SK-N-SH (cell line): ENCODE results near the gene STXBP1. TPM values are rescaled to one million over a fixed set of nuclear protein-coding genes. Genes with fewer than 3 reads are reported as not detected.

Experiments used
- CTCF ChIA-PET: fragments of 300-600, 350-600 bp; formaldehyde crosslinking; extraction: SDS; loops from one replicate; lab custom pipeline; 2021; lab: Yijun Ruan, JAX
- POLR2A ChIA-PET: fragments of 350-600 bp; sonication (Branson Sonifier 250); formaldehyde crosslinking; extraction: SDS; loops from one replicate; lab custom pipeline; 2020; ENCODE audit warnings: antibody characterized with exemption, inconsistent platforms; lab: Yijun Ruan, JAX
- DNase-seq: peaks from one replicate; pipeline ENCODE4 v3.0.0; 2012
- H2AFZ ChIP-seq: fragments of 200-600 bp; sonication (generic); 2 replicates; pipeline ENCODE4 v1.8.1; 2016; ENCODE audit warnings: antibody characterized with exemption, mild to moderate bottlenecking, low read depth
- H3F3A ChIP-seq: fragments of 200-600 bp; sonication (generic); replicated peaks from 2 replicates; pipeline ENCODE3; 2016; ENCODE audit warnings: antibody characterized with exemption, mild to moderate bottlenecking; ENCODE audit not compliant: insufficient read depth
- H3K27ac ChIP-seq, 2 experiments: fragments of 200-500 bp in 1 of 2; fragments of 200-600 bp in 1 of 2; sonication (Bioruptor generic) in 1 of 2; sonication (generic), shearing (Covaris generic) in 1 of 2; 2 replicates each; pipeline versions ENCODE4 v1.5.1 to v1.6.1; 2014 to 2016; ENCODE audit warnings: low read depth in 2 of 2, inconsistent platforms in 1 of 2, low read length in 1 of 2, mild to moderate bottlenecking in 1 of 2, mixed read lengths in 1 of 2
- H3K27me3 ChIP-seq: fragments of 200-600 bp; sonication (generic), shearing (Covaris generic); 2 replicates; pipeline ENCODE4 v1.6.1; 2016; ENCODE audit warnings: mixed run types; ENCODE audit not compliant: insufficient read depth
- H3K36me3 ChIP-seq, 2 experiments: fragments of 200-500 bp in 1 of 2; fragments of 200-600 bp in 1 of 2; sonication (Bioruptor generic) in 1 of 2; sonication (generic) in 1 of 2; replicated peaks in 1 of 2; 2 replicates each; pipeline versions ENCODE3 to v1.5.1; 2014 to 2016; ENCODE audit warnings: low read length in 1 of 2, mild to moderate bottlenecking in 1 of 2; ENCODE audit not compliant: insufficient read depth in 2 of 2, control insufficient read depth in 1 of 2
- H3K4me1 ChIP-seq, 2 experiments: fragments of 200-500 bp in 1 of 2; fragments of 200-600 bp in 1 of 2; sonication (Bioruptor generic) in 1 of 2; sonication (generic), shearing (Covaris generic) in 1 of 2; 2 replicates each; pipeline versions ENCODE4 v1.5.1 to v1.6.1; 2014 to 2016; ENCODE audit warnings: low read depth in 1 of 2, low read length in 1 of 2, mixed run types in 1 of 2; ENCODE audit not compliant: insufficient read depth in 2 of 2, control insufficient read depth in 1 of 2
- H3K4me2 ChIP-seq: fragments of 200-600 bp; sonication (generic), shearing (Covaris generic); 2 replicates; pipeline ENCODE4 v1.6.1; 2017; ENCODE audit warnings: mixed run types
- H3K4me3 ChIP-seq, 2 experiments: fragments of 200-500 bp in 1 of 2; fragments of 200-600 bp in 1 of 2; sonication (Bioruptor generic) in 1 of 2; sonication (generic), shearing (Covaris generic) in 1 of 2; 2 replicates each; pipeline versions ENCODE4 v1.5.1 to v1.8.1; 2014 to 2016; ENCODE audit warnings: low read depth in 2 of 2, inconsistent platforms in 1 of 2, low read length in 1 of 2, mild to moderate bottlenecking in 1 of 2, mixed read lengths in 1 of 2, moderate library complexity in 1 of 2
- H3K79me2 ChIP-seq: fragments of 200-600 bp; sonication (generic); 2 replicates; pipeline ENCODE4 v1.8.1; 2017; ENCODE audit warnings: mild to moderate bottlenecking; ENCODE audit not compliant: insufficient read depth
- H3K9ac ChIP-seq: fragments of 200-600 bp; sonication (generic); 2 replicates; pipeline ENCODE4 v1.6.1; 2017; ENCODE audit warnings: mixed run types
- H3K9me2 ChIP-seq: fragments of 200-600 bp; sonication (generic); 2 replicates; pipeline ENCODE4 v1.6.1; 2017; ENCODE audit warnings: mixed run types
- H3K9me3 ChIP-seq: fragments of 200-600 bp; sonication (generic); 2 replicates; pipeline ENCODE4 v1.6.1; 2017; ENCODE audit warnings: mixed run types, mild to moderate bottlenecking, moderate library complexity
- H4K20me1 ChIP-seq: fragments of 200-600 bp; sonication (generic); 2 replicates; pipeline ENCODE4 v1.6.1; 2017; ENCODE audit warnings: mild to moderate bottlenecking, mixed run types; ENCODE audit not compliant: insufficient read depth
- ELF1 ChIP-seq: IDR thresholded peaks from 2 replicates; pipeline ENCODE4 v1.4.0; 2012
- EP300 ChIP-seq, 2 experiments: IDR thresholded peaks; 2 replicates each; pipeline versions ENCODE4 v1.4.0 to v1.6.1; 2012; ENCODE audit warnings: borderline replicate concordance in 1 of 2, low read depth in 1 of 2, low read length in 1 of 2
- EZH2phosphoT487 ChIP-seq: fragments of 200-600 bp; sonication (generic); IDR thresholded peaks from 2 replicates; pipeline ENCODE4 v1.6.1; 2017; ENCODE audit warnings: low read depth, mixed run types, mild to moderate bottlenecking, antibody characterized with exemption, moderate library complexity, borderline replicate concordance
- MEF2A ChIP-seq: IDR thresholded peaks from 2 replicates; pipeline ENCODE4 v1.4.0; 2012; ENCODE audit warnings: low read depth, borderline replicate concordance
- RXRA ChIP-seq: IDR thresholded peaks from 2 replicates; pipeline ENCODE4 v1.4.0; 2012; ENCODE audit warnings: low read depth, mild to moderate bottlenecking, borderline replicate concordance
- SIN3A ChIP-seq: IDR thresholded peaks from 2 replicates; pipeline ENCODE4 v1.6.1; 2012; ENCODE audit warnings: low read depth, mild to moderate bottlenecking, low read length, moderate library complexity, borderline replicate concordance
- SMC3 ChIP-seq: IDR thresholded peaks from 2 replicates; pipeline ENCODE4 v1.6.1; 2012; ENCODE audit warnings: low read depth, low read length, improper control_type of control experiment
- TAF1 ChIP-seq: IDR thresholded peaks from 2 replicates; pipeline ENCODE4 v1.6.1; 2012; ENCODE audit warnings: low read depth, mild to moderate bottlenecking, low read length, moderate library complexity, borderline replicate concordance
- WGBS: methylation state at CpG from one replicate; pipeline ENCODE4 v1.1.6; 2017; ENCODE audit warnings: low lambda C conversion rate; 5-methylcytosine and 5-hydroxymethylcytosine counted together
- polyA plus RNA-seq, 3 experiments: library from polyadenylated mRNA; depleted of rRNA; stranded (reverse); fragments of >200 nt; gene quantifications; 2 replicates each; pipeline ENCODE4 v1.2.3, GENCODE V29; 2012
- TF ChIP-seq, protein P1 (sequence below): IDR thresholded peaks from 2 replicates; pipeline ENCODE4 v1.6.1; 2012; ENCODE audit warnings: mild to moderate bottlenecking, low read depth, low read length, moderate library complexity
- TF ChIP-seq, protein P2 (sequence below): fragments of 200-600 bp; sonication (generic); IDR thresholded peaks from 2 replicates; pipeline ENCODE4 v1.6.1; 2017; ENCODE audit warnings: antibody characterized with exemption, mild to moderate bottlenecking, moderate library complexity
- TF ChIP-seq, protein P3 (sequence below): fragments of 150-350 bp; IDR thresholded peaks from 2 replicates; pipeline ENCODE4 v1.6.1; 2016; ENCODE audit warnings: mild to moderate bottlenecking, low read depth, low read length
- TF ChIP-seq, protein P4 (sequence below): fragments of 150-350 bp; IDR thresholded peaks from 2 replicates; pipeline ENCODE4 v1.6.1; 2017; ENCODE audit warnings: antibody characterized with exemption, low read length, low read depth, borderline replicate concordance

STXBP1 gene
- polyA plus RNA-seq, 1 of the 3 experiments (the other 2 are of a cell fraction): 44.3 TPM

DNA sequence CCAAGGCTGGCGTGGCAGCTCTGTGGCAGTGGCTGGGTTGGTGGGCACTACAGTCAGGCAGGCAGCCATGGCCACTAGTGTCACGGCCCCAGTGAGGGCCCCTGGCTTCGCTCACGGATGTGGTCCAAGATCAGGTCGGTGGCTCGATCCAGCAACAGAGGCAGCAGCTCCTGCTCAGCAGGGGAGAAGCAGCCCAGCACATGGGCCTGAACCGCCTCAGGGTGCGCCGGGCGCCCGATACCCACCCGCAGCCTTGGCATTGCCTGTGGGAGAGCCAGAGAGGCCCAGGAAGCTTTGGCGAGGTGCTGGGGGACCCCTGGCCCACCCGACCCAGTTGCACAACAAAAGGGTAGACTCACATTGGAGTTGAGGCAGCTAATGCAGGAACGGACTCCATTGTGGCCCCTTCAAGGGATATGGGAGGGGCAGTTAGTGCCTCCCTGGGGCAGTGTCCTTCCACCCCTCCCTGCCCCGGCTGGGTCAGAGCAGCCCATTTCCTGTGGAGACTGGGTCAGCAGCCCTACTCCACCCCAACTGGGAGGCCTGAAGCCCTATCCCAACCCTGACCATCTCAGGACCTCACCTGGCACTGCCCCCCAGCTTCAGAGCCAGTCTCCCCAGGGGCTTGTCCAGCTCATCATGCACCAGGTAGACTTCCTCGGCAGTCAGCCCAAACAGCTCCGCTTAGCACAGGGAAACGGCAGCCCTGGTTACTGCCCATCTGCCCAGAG, 102.1 kb downstream of the STXBP1 start:
- H3K4me1 ChIP-seq: peaks cover 0 to 15% of the 10 kb centered on the region in 2 experiments; a peak in 1 of 4 replicates
- H3K4me2 ChIP-seq: peak overlapping the region; percentile 98
- H4K20me1 ChIP-seq: no peaks in the 10 kb centered on the region
- CTCF ChIA-PET: interaction anchor here (0.8 to 1.6 kb wide), 3 partner anchors 21 to 124 kb away, joined by 3 to 5 read pairs (median 4); partner anchors contain the start of gene TOR2A
- TF ChIP-seq RXRA (no peak), ELF1 (no peak), EZH2phosphoT487 (no peak), SIN3A (no peak), MEF2A (no peak), EP300 (IDR thresholded peaks at IDR 0.05; ENCODE audit: borderline replicate concordance in 1 of 2, low read depth in 1 of 2, low read length in 1 of 2) (no peak), TAF1 (no peak), SMC3 (no peak)
- TF ChIP-seq, protein P1, sequence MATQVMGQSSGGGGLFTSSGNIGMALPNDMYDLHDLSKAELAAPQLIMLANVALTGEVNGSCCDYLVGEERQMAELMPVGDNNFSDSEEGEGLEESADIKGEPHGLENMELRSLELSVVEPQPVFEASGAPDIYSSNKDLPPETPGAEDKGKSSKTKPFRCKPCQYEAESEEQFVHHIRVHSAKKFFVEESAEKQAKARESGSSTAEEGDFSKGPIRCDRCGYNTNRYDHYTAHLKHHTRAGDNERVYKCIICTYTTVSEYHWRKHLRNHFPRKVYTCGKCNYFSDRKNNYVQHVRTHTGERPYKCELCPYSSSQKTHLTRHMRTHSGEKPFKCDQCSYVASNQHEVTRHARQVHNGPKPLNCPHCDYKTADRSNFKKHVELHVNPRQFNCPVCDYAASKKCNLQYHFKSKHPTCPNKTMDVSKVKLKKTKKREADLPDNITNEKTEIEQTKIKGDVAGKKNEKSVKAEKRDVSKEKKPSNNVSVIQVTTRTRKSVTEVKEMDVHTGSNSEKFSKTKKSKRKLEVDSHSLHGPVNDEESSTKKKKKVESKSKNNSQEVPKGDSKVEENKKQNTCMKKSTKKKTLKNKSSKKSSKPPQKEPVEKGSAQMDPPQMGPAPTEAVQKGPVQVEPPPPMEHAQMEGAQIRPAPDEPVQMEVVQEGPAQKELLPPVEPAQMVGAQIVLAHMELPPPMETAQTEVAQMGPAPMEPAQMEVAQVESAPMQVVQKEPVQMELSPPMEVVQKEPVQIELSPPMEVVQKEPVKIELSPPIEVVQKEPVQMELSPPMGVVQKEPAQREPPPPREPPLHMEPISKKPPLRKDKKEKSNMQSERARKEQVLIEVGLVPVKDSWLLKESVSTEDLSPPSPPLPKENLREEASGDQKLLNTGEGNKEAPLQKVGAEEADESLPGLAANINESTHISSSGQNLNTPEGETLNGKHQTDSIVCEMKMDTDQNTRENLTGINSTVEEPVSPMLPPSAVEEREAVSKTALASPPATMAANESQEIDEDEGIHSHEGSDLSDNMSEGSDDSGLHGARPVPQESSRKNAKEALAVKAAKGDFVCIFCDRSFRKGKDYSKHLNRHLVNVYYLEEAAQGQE: no peak
- TF ChIP-seq, protein P2, sequence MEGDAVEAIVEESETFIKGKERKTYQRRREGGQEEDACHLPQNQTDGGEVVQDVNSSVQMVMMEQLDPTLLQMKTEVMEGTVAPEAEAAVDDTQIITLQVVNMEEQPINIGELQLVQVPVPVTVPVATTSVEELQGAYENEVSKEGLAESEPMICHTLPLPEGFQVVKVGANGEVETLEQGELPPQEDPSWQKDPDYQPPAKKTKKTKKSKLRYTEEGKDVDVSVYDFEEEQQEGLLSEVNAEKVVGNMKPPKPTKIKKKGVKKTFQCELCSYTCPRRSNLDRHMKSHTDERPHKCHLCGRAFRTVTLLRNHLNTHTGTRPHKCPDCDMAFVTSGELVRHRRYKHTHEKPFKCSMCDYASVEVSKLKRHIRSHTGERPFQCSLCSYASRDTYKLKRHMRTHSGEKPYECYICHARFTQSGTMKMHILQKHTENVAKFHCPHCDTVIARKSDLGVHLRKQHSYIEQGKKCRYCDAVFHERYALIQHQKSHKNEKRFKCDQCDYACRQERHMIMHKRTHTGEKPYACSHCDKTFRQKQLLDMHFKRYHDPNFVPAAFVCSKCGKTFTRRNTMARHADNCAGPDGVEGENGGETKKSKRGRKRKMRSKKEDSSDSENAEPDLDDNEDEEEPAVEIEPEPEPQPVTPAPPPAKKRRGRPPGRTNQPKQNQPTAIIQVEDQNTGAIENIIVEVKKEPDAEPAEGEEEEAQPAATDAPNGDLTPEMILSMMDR: no peak
- TF ChIP-seq, protein P3, sequence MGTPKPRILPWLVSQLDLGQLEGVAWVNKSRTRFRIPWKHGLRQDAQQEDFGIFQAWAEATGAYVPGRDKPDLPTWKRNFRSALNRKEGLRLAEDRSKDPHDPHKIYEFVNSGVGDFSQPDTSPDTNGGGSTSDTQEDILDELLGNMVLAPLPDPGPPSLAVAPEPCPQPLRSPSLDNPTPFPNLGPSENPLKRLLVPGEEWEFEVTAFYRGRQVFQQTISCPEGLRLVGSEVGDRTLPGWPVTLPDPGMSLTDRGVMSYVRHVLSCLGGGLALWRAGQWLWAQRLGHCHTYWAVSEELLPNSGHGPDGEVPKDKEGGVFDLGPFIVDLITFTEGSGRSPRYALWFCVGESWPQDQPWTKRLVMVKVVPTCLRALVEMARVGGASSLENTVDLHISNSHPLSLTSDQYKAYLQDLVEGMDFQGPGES: no peak
- TF ChIP-seq, protein P4, sequence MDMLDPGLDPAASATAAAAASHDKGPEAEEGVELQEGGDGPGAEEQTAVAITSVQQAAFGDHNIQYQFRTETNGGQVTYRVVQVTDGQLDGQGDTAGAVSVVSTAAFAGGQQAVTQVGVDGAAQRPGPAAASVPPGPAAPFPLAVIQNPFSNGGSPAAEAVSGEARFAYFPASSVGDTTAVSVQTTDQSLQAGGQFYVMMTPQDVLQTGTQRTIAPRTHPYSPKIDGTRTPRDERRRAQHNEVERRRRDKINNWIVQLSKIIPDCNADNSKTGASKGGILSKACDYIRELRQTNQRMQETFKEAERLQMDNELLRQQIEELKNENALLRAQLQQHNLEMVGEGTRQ: no peak
- TF ChIP-seq, all 33 proteins: peak for 0
- H3K9me3 ChIP-seq: no peaks in the 10 kb centered on the region
- H3K9me2 ChIP-seq: no peaks in the 10 kb centered on the region
- H3K4me3 ChIP-seq: peak overlapping the region; percentile 59 to 94
- H2AFZ ChIP-seq: no peak overlapping the region
- H3F3A ChIP-seq: no peaks in the 10 kb centered on the region
- H3K27me3 ChIP-seq: no peaks in the 10 kb centered on the region
- H3K27ac ChIP-seq: no peak overlapping the region
- POLR2A ChIA-PET: no interaction called here
- H3K36me3 ChIP-seq: no peaks in the 10 kb centered on the region
- H3K79me2 ChIP-seq: peaks cover 13% of the 10 kb centered on the region; the same call in 1 of the 2 replicates
- WGBS: 63% methylated on average over 5 of the region's 19 CpGs
- H3K9ac ChIP-seq: 0 out of 2 replicates have a peak overlapping the region, but pooled peaks have one; percentile 36
- no peak for DNase-seq
